GM23248 (cell line): ENCODE results near the gene EGLN1.
"Not testable (repeated sequence)": the region's sequence is repeated elsewhere in the genome, so short reads cannot be mapped to it uniquely, and the experiment has no call there.

Experiments used
- EZH2 ChIP-seq: fragments of 200-600 bp; sonication (generic); IDR thresholded peaks from 2 replicates; pipeline ENCODE4 v1.6.1; 2018; ENCODE audit warnings: antibody characterized with exemption, mild to moderate bottlenecking; ENCODE audit not compliant: insufficient read depth, poor library complexity, severe bottlenecking
- EZH2phosphoT487 ChIP-seq: fragments of 200-600 bp; sonication (generic); IDR thresholded peaks from 2 replicates; pipeline ENCODE4 v1.6.1; 2018; ENCODE audit warnings: antibody characterized with exemption, moderate library complexity, mild to moderate bottlenecking, low read depth; ENCODE audit not compliant: insufficient read depth

GRCh38 chr1:231471500-231471899 lies 49.4 kb upstream of the EGLN1 start:
- TF ChIP-seq EZH2phosphoT487, EZH2: not testable (repeated sequence)
